IMR-90 (cell line): ENCODE measurements around the gene CDC42EP4. TPM values are rescaled to one million over a fixed set of nuclear protein-coding genes. Genes with fewer than 3 reads are reported as not detected.

ENCODE experiments used
- ATAC-seq: fragments of 200-7000 bp; cut with Tn5 transposase; 2 replicates; pipeline ENCODE4 v1.9.1; 2020; ENCODE audit warnings: low read depth, mild to moderate bottlenecking, moderate library complexity
- BruUV-seq: library from RNA; stranded (reverse); fragments of 400-500 nt; replicated peaks from 2 replicates; lab custom pipeline; 2021; lab: Mats Ljungman, UMichigan
- CTCF ChIA-PET: fragments of 300-600 bp; formaldehyde crosslinking; extraction: SDS; loops from one replicate; lab custom pipeline; 2021; ENCODE audit warnings: antibody characterized with exemption; lab: Yijun Ruan, JAX
- POLR2A ChIA-PET: fragments of 300-600 bp; sonication (Branson Sonifier 250); formaldehyde crosslinking; loops from one replicate; lab custom pipeline; 2022; ENCODE audit warnings: antibody characterized with exemption; ENCODE audit not compliant: unreplicated experiment; lab: Charles Lee
- DNase-seq: peaks from one replicate; pipeline ENCODE4 v3.0.0; 2013
- H2AFZ ChIP-seq: replicated peaks from 2 replicates; pipeline ENCODE3; 2013; ENCODE audit warnings: low read length, mild to moderate bottlenecking; ENCODE audit not compliant: poor library complexity
- H2AK5ac ChIP-seq: 2 replicates; pipeline ENCODE4 v1.6.1; 2013; ENCODE audit warnings: low read depth, low read length, inconsistent platforms
- H2AK9ac ChIP-seq: replicated peaks from 2 replicates; pipeline ENCODE3; 2013; ENCODE audit warnings: mild to moderate bottlenecking, low read depth, low read length, moderate library complexity; ENCODE audit not compliant: poor library complexity
- H2BK120ac ChIP-seq: 2 replicates; pipeline ENCODE4 v1.6.1; 2013; ENCODE audit warnings: low read depth, low read length, inconsistent platforms
- H2BK15ac ChIP-seq: 3 replicates; pipeline ENCODE4 v1.6.1; 2013; ENCODE audit warnings: low read depth, low read length, inconsistent platforms
- H2BK20ac ChIP-seq: 2 replicates; pipeline ENCODE4 v1.6.1; 2013; ENCODE audit warnings: low read depth, mild to moderate bottlenecking, inconsistent platforms, low read length, moderate library complexity
- H2BK5ac ChIP-seq: 2 replicates; pipeline ENCODE4 v1.6.1; 2013; ENCODE audit warnings: mild to moderate bottlenecking, low read depth, low read length, inconsistent platforms; ENCODE audit not compliant: poor library complexity, severe bottlenecking
- H3K14ac ChIP-seq: replicated peaks from 2 replicates; pipeline ENCODE4 v1.6.1; 2013; ENCODE audit warnings: low read depth, low read length, inconsistent platforms
- H3K18ac ChIP-seq: 2 replicates; pipeline ENCODE4 v1.6.1; 2013; ENCODE audit warnings: low read depth, low read length, control low read depth
- H3K23ac ChIP-seq: 2 replicates; pipeline ENCODE4 v1.6.1; 2013; ENCODE audit warnings: low read depth, low read length, inconsistent platforms
- H3K27ac ChIP-seq: 2 replicates; pipeline ENCODE4 v1.5.1; 2013; ENCODE audit warnings: mild to moderate bottlenecking, control low read depth, low read length; ENCODE audit not compliant: insufficient read depth
- H3K27me3 ChIP-seq: 2 replicates; pipeline ENCODE4 v1.6.1; 2013; ENCODE audit warnings: low read length; ENCODE audit not compliant: control insufficient read depth, insufficient read depth
- H3K36me3 ChIP-seq: 2 replicates; pipeline ENCODE4 v1.6.1; 2013; ENCODE audit warnings: low read length, mixed read lengths; ENCODE audit not compliant: control insufficient read depth, insufficient read depth
- H3K4ac ChIP-seq: 2 replicates; pipeline ENCODE4 v1.6.1; 2013; ENCODE audit warnings: low read depth, low read length, inconsistent platforms
- H3K4me1 ChIP-seq: 2 replicates; pipeline ENCODE4 v1.6.1; 2013; ENCODE audit warnings: low read length, mixed read lengths; ENCODE audit not compliant: control insufficient read depth, insufficient read depth
- H3K4me2 ChIP-seq: 2 replicates; pipeline ENCODE4 v1.6.1; 2013; ENCODE audit warnings: low read depth, mild to moderate bottlenecking, control low read depth, low read length, moderate library complexity
- H3K4me3 ChIP-seq: 2 replicates; pipeline ENCODE4 v1.5.1; 2013; ENCODE audit warnings: low read depth, mild to moderate bottlenecking, control low read depth, low read length, moderate library complexity; ENCODE audit not compliant: insufficient read depth
- H3K56ac ChIP-seq: 2 replicates; pipeline ENCODE4 v1.6.1; 2013; ENCODE audit warnings: low read length, inconsistent platforms; ENCODE audit not compliant: insufficient read depth; ENCODE audit errors: extremely low read depth
- H3K79me1 ChIP-seq, 2 experiments: 2 replicates each; pipeline ENCODE4 v1.6.1; 2013; ENCODE audit warnings: low read length in 2 of 2, inconsistent platforms in 1 of 2, low read depth in 1 of 2
- H3K9ac ChIP-seq: 2 replicates; pipeline ENCODE4 v1.6.1; 2013; ENCODE audit warnings: low read depth, low read length, control low read depth
- H3K9me1 ChIP-seq: 2 replicates; pipeline ENCODE4 v1.6.1; 2013; ENCODE audit warnings: low read length, inconsistent platforms; ENCODE audit not compliant: insufficient read depth
- H3K9me3 ChIP-seq: 2 replicates; pipeline ENCODE4 v1.6.1; 2013; ENCODE audit warnings: low read length; ENCODE audit not compliant: control insufficient read depth, insufficient read depth
- H4K20me1 ChIP-seq: 2 replicates; pipeline ENCODE4 v1.6.1; 2013; ENCODE audit warnings: low read length, inconsistent platforms; ENCODE audit not compliant: insufficient read depth
- H4K5ac ChIP-seq: 2 replicates; pipeline ENCODE4 v1.6.1; 2013; ENCODE audit warnings: mild to moderate bottlenecking, low read depth, low read length, control low read depth
- H4K8ac ChIP-seq, 2 experiments: 2 replicates each; pipeline ENCODE4 v1.6.1; 2013; ENCODE audit warnings: low read depth in 2 of 2, low read length in 2 of 2, control low read depth in 1 of 2, inconsistent platforms in 1 of 2
- H4K91ac ChIP-seq: 2 replicates; pipeline ENCODE4 v1.6.1; 2013; ENCODE audit warnings: low read depth, low read length, inconsistent platforms; ENCODE audit not compliant: insufficient read depth
- BHLHE40 ChIP-seq: fragments of 150-350 bp; IDR thresholded peaks from 2 replicates; pipeline ENCODE4 v1.6.1; 2016; ENCODE audit warnings: mild to moderate bottlenecking, low read depth, low read length
- MAZ ChIP-seq: IDR thresholded peaks from 2 replicates; pipeline ENCODE4 v1.6.1; 2012; ENCODE audit warnings: low read depth, mild to moderate bottlenecking, low read length, improper control_type of control experiment, moderate library complexity, borderline replicate concordance
- MXI1 ChIP-seq: IDR thresholded peaks from 2 replicates; pipeline ENCODE4 v1.6.1; 2012; ENCODE audit warnings: low read depth, mild to moderate bottlenecking, low read length, moderate library complexity, borderline replicate concordance
- NFE2L2 ChIP-seq: fragments of 150-350 bp; IDR thresholded peaks from 2 replicates; pipeline ENCODE4 v1.6.1; 2016; ENCODE audit warnings: low read depth, mild to moderate bottlenecking, low read length
- POLR2A ChIP-seq: IDR thresholded peaks from 2 replicates; pipeline ENCODE4 v1.6.1; 2012; ENCODE audit warnings: mild to moderate bottlenecking, low read depth, low read length
- RAD21 ChIP-seq: IDR thresholded peaks from 2 replicates; pipeline ENCODE4 v1.6.1; 2012; ENCODE audit warnings: low read length, improper control_type of control experiment
- RFX5 ChIP-seq: IDR thresholded peaks from 2 replicates; pipeline ENCODE4 v1.8.0; 2012; ENCODE audit warnings: low read depth, mild to moderate bottlenecking, low read length, moderate library complexity
- SMC3 ChIP-seq: fragments of 150-350 bp; IDR thresholded peaks from 2 replicates; pipeline ENCODE4 v1.6.1; 2016; ENCODE audit warnings: low read depth, mild to moderate bottlenecking, antibody characterized with exemption, low read length, moderate library complexity
- WGBS, 2 experiments: methylation state at CpG; one replicate each; pipeline versions ENCODE4 v1.1.5 to v1.1.7; 2013; ENCODE audit warnings: missing lambda C conversion rate in 2 of 2; ENCODE audit not compliant: insufficient read length in 1 of 2; ENCODE audit errors: extremely low coverage in 2 of 2; 5-methylcytosine and 5-hydroxymethylcytosine counted together
- dilution Hi-C: fragments of 300-500 bp; cut with HindIII; formaldehyde crosslinking; loops from one replicate; pipeline ENCODE4 v1.14.3; 2018; ENCODE audit warnings: low sequenced_read_pairs; ENCODE audit not compliant: unreplicated experiment
- in situ Hi-C: fragments of 300-500 bp; cut with MboI; formaldehyde crosslinking; loops from 3 replicates; pipeline ENCODE4 v1.14.3; 2019; ENCODE audit warnings: low sequenced_read_pairs, inconsistent platforms, mixed read lengths
- intact Hi-C: fragments of 100-400 bp; cut with micrococcal nuclease; formaldehyde crosslinking; loops from 2 replicates; pipeline ENCODE4 v1.10.0; 2022
- polyA plus RNA-seq, 3 experiments: library from polyadenylated mRNA; depleted of rRNA; stranded (reverse); fragments of >200 nt; gene quantifications; 2 replicates each; pipeline ENCODE4 v1.2.3, GENCODE V29; 2012; ENCODE audit warnings: low replicate concordance in 1 of 3
- total RNA-seq: library from RNA; depleted of rRNA; stranded (reverse); fragments of >200 nt; gene quantifications from 2 replicates; pipeline ENCODE4 v1.2.3, GENCODE V29; 2012
- TF ChIP-seq, protein P1 (sequence below): conservative IDR thresholded peaks from 2 replicates; pipeline ENCODE4 v1.5.1; 2012; ENCODE audit warnings: mild to moderate bottlenecking, low read depth, low read length, improper control_type of control experiment
- TF ChIP-seq, protein P2 (sequence below): fragments of 150-350 bp; IDR thresholded peaks from 2 replicates; pipeline ENCODE4 v1.6.1; 2016; ENCODE audit warnings: low read depth, mild to moderate bottlenecking, low read length, moderate library complexity, borderline replicate concordance

CDC42EP4 gene
- total and polyA plus RNA-seq, 2 of the 4 experiments (the other 2 are of a cell fraction), result 14.3 to 25.8 TPM

DNA sequence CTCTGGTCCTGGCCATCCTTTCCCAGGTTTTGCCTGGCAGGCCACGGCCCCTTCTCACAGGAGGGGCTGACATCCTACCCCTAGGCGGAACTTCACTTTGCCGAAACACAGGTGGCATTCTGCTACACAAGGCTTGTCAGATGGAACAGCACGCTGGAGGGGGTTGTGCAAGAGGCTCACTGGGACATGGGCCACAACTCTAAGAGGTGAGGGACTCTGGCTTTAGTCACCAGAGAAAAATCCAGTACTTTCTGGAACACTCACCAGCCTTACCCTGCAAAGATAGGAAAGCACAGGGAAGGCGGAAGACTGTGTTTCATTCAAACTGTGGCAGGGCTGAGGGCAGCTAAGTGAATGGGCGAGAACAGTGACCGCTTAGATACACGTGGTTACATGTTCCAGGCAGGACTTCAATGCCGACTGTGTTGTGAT, 18.3 kb downstream of the CDC42EP4 start (continued):
- no peak for TF ChIP-seq MAZ

DNA sequence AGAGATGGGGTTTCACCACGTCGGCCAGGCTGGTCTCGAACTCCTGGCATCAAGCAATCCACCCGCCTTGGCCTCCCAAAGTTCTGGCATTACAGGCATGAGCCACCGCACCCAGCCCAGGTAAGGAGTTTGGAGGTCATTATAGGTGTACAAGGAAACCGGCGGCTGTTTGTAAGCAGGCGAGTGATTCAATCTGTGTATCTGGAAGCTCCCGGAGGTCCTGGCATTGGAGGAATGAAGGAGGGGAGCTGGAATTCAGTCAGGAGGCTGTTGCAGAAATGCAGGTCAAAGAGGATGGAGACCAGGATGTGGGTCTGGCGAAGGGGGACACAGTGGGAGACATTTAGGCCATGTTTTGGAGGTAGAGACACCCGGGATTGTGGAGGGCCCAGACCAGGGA, 18.8 kb downstream of the CDC42EP4 start:
- H2BK120ac ChIP-seq, result peak overlapping the region; percentile 41
- peak overlapping the region; percentile 94 for H2BK5ac ChIP-seq
- peak overlapping the region; percentile 44 for H3K23ac ChIP-seq
- peak overlapping the region; percentile 65 for H2AK5ac ChIP-seq
- intact Hi-C loops, result loop anchor here (2.0 kb wide), 1 partner anchor 14 kb away; no protein-coding TSS in a partner anchor
- peak overlapping the region; percentile 16; the same call in 1 of the 3 replicates for H2BK15ac ChIP-seq
- H4K91ac ChIP-seq, result no peak overlapping the region; the same call in 1 of the 2 replicates
- no peak overlapping the region; the same call in 1 of the 2 replicates for H3K14ac ChIP-seq
- peaks cover 58% of the 10 kb centered on the region for H4K20me1 ChIP-seq
- H4K8ac ChIP-seq, result peak overlapping the region in 1 of 2 experiments; percentile 42; a peak in 2 of 4 replicates
- H3K27me3 ChIP-seq, result no peaks in the 10 kb centered on the region
- no peaks in the 10 kb centered on the region for H3K36me3 ChIP-seq
- ATAC-seq, result no peak
- peak overlapping the region; percentile 98 for H3K4ac ChIP-seq
- H2AFZ ChIP-seq, result no peak overlapping the region
- peak overlapping the region; percentile 15; the same call in 1 of the 2 replicates for H3K27ac ChIP-seq
- H3K9ac ChIP-seq, result no peak overlapping the region
- BruUV-seq, result no TSS peak
- H3K4me2 ChIP-seq, result peak overlapping the region; percentile 4; the same call in 1 of the 2 replicates
- no peak overlapping the region for H3K4me3 ChIP-seq
- no peak overlapping the region for H3K18ac ChIP-seq
- peak overlapping the region; percentile 84 for H2AK9ac ChIP-seq
- H3K79me1 ChIP-seq, result peaks cover 29 to 81% of the 10 kb centered on the region in 2 experiments
- ChIA-PET CTCF (no interaction called here), POLR2A (no interaction called here)
- in situ Hi-C loops, result no loop called here
- H3K56ac ChIP-seq, result no peak overlapping the region
- DNase-seq, result no peak
- 80% methylated on average over 8 of the region's 11 CpGs; no CpG with 5 or more reads in 1 of the 2 experiments for WGBS, 2 experiments
- H3K9me3 ChIP-seq, result no peaks in the 10 kb centered on the region
- dilution Hi-C loops, result no loop called here
- peaks cover 37% of the 10 kb centered on the region for H3K9me1 ChIP-seq
- 0 out of 2 replicates have a peak overlapping the region, but pooled peaks have one; percentile 27 for H2BK20ac ChIP-seq
- H4K5ac ChIP-seq, result no peak overlapping the region
- H3K4me1 ChIP-seq, result peaks cover 41% of the 10 kb centered on the region
- TF ChIP-seq, protein P1, sequence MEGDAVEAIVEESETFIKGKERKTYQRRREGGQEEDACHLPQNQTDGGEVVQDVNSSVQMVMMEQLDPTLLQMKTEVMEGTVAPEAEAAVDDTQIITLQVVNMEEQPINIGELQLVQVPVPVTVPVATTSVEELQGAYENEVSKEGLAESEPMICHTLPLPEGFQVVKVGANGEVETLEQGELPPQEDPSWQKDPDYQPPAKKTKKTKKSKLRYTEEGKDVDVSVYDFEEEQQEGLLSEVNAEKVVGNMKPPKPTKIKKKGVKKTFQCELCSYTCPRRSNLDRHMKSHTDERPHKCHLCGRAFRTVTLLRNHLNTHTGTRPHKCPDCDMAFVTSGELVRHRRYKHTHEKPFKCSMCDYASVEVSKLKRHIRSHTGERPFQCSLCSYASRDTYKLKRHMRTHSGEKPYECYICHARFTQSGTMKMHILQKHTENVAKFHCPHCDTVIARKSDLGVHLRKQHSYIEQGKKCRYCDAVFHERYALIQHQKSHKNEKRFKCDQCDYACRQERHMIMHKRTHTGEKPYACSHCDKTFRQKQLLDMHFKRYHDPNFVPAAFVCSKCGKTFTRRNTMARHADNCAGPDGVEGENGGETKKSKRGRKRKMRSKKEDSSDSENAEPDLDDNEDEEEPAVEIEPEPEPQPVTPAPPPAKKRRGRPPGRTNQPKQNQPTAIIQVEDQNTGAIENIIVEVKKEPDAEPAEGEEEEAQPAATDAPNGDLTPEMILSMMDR, result no peak
- TF ChIP-seq RAD21 (no peak), MXI1 (no peak), BHLHE40 (no peak), NFE2L2 (no peak), SMC3 (no peak), POLR2A (no peak), RFX5 (no peak)
- TF ChIP-seq, protein P2, sequence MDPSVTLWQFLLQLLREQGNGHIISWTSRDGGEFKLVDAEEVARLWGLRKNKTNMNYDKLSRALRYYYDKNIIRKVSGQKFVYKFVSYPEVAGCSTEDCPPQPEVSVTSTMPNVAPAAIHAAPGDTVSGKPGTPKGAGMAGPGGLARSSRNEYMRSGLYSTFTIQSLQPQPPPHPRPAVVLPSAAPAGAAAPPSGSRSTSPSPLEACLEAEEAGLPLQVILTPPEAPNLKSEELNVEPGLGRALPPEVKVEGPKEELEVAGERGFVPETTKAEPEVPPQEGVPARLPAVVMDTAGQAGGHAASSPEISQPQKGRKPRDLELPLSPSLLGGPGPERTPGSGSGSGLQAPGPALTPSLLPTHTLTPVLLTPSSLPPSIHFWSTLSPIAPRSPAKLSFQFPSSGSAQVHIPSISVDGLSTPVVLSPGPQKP, result no peak
